ENCODE measurements around the gene SLC13A4. TPM values are rescaled to one million over a fixed set of nuclear protein-coding genes. Genes with fewer than 3 reads are reported as not detected.

Gene SLC13A4
- total and polyA plus RNA-seq, 2 donors (not counting 3 experiments of a cell fraction or from before 2014, with no cell fraction given): not detected

DNA sequence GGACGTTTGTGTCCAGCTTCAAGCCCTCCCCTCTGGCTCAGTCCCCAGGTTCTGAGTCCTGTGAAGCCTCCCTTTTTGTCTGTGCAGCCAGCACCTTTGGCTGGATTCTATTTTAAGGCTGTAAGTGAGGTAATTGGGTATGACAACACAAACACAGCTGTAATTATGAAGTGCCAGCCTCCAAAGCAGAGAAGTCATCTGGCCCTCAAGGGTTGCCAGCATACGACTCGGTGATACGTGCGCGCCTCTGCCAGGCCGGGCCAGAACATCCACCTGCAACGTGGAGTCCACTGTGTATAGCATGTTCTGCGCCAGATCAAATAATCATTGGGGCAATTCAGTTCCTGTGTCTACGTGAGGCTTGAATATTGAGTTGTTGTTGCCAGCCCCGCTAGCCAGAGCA is 27.4 kb upstream of the SLC13A4 start:
- Histone ChIP-seq H3K36me3 (ENCODE audit: control insufficient read depth in 2 of 2, extremely low read depth in 1 of 2, insufficient read depth in 2 of 2, low read length in 2 of 2) (no peaks in the 10 kb centered on the region), H3K79me2 (ENCODE audit: control insufficient read depth, insufficient read depth, low read length) (no peaks in the 10 kb centered on the region), H3K9ac (replicated peaks; ENCODE audit: extremely low read depth, insufficient read depth, low read length) (no peak overlapping the region), H3K4me3 (replicated peaks in 1 of 3; ENCODE audit: insufficient read depth in 1 of 3, low read depth in 1 of 3, low read length in 3 of 3) (no peak overlapping the region), H3K4me2 (ENCODE audit: insufficient read depth, low read length) (no peak overlapping the region), H3K27me3 (ENCODE audit: control insufficient read depth in 2 of 2, insufficient read depth in 2 of 2, low read length in 2 of 2) (no peaks in the 10 kb centered on the region), H4K20me1 (replicated peaks; ENCODE audit: control insufficient read depth, extremely low read depth, insufficient read depth, low read length) (no peaks in the 10 kb centered on the region), H3K27ac (ENCODE audit: insufficient read depth, low read depth, low read length) (no peak overlapping the region), H3K9me3 (replicated peaks; ENCODE audit: control insufficient read depth, insufficient read depth, low read length) (no peaks in the 10 kb centered on the region), H2AFZ (ENCODE audit: low read depth, low read length) (no peak overlapping the region), H3K4me1 (ENCODE audit: control insufficient read depth, extremely low read depth, insufficient read depth, low read length) (peaks cover 14% of the 10 kb centered on the region), H3K9me1 (replicated peaks; ENCODE audit: control insufficient read depth, extremely low read depth, insufficient read depth, low read length) (no peaks in the 10 kb centered on the region)
- CTCF ChIA-PET: no interaction called here
- TF ChIP-seq MYC (IDR thresholded peaks at IDR 0.05; ENCODE audit: low read depth, low read length): no peak
- no peak for TF ChIP-seq POLR2AphosphoS5 (IDR thresholded peaks at IDR 0.05; ENCODE audit: insufficient read depth, low read depth, low read length)
- no peak for TF ChIP-seq FOS (IDR thresholded peaks at IDR 0.05; ENCODE audit: borderline replicate concordance, insufficient read depth, low read length)
- no peak for TF ChIP-seq EZH2 (IDR thresholded peaks at IDR 0.05; ENCODE audit: borderline replicate concordance, low read depth, low read length, severe bottlenecking)
- TF ChIP-seq MAX (IDR thresholded peaks at IDR 0.05; ENCODE audit: insufficient read depth, insufficient read length): no peak
- TF ChIP-seq, protein P1, sequence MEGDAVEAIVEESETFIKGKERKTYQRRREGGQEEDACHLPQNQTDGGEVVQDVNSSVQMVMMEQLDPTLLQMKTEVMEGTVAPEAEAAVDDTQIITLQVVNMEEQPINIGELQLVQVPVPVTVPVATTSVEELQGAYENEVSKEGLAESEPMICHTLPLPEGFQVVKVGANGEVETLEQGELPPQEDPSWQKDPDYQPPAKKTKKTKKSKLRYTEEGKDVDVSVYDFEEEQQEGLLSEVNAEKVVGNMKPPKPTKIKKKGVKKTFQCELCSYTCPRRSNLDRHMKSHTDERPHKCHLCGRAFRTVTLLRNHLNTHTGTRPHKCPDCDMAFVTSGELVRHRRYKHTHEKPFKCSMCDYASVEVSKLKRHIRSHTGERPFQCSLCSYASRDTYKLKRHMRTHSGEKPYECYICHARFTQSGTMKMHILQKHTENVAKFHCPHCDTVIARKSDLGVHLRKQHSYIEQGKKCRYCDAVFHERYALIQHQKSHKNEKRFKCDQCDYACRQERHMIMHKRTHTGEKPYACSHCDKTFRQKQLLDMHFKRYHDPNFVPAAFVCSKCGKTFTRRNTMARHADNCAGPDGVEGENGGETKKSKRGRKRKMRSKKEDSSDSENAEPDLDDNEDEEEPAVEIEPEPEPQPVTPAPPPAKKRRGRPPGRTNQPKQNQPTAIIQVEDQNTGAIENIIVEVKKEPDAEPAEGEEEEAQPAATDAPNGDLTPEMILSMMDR (IDR thresholded peaks at IDR 0.05; ENCODE audit: extremely low read depth in 1 of 2, insufficient read depth in 1 of 2, low read depth in 1 of 2, low read length in 2 of 2): no peak
- TF ChIP-seq GATA2 (IDR thresholded peaks at IDR 0.05; ENCODE audit: insufficient read depth, insufficient read length, low read depth, low read length): no peak
- TF ChIP-seq JUN (IDR thresholded peaks at IDR 0.05; ENCODE audit: borderline replicate concordance, insufficient read depth, insufficient read length, low read depth): no peak
- no peak for TF ChIP-seq POLR2A (IDR thresholded peaks at IDR 0.05; ENCODE audit: low read depth, low read length)
- POLR2A ChIA-PET: no interaction called here
- DNase-seq (ENCODE audit: low read depth, low spot score): no peak
- no TSS peak for BruUV-seq (replicated peaks)
- FAIRE-seq: no peak
- intact Hi-C loops (cut with micrococcal nuclease): no loop called here
- dilution Hi-C loops (cut with MboI; ENCODE audit: extremely low pct_ligation_motif_present, low sequenced_read_pairs): no loop called here
